Thymus (tissue), 11 donors: ENCODE measurements around the gene GPRC5C. TPM values are rescaled to one million over a fixed set of nuclear protein-coding genes. Genes with fewer than 3 reads are reported as not detected.

Experiments used
- DNase-seq, 9 donors: peaks; one replicate each; pipeline ENCODE4 v3.0.0-alpha.2; 2013; ENCODE audit warnings: low spot score in 9 of 9, low read depth in 6 of 9, missing footprints in 1 of 9
- H3K27ac ChIP-seq, 2 donors: one replicate each; pipeline ENCODE4 v1.5.1; 2013; ENCODE audit warnings: control low read depth in 1 of 2, low read depth in 1 of 2, low read length in 1 of 2, mild to moderate bottlenecking in 1 of 2, moderate library complexity in 1 of 2
- H3K27me3 ChIP-seq, 2 donors: one replicate each; pipeline ENCODE4 v1.5.1; 2013; ENCODE audit warnings: low read length in 1 of 2; ENCODE audit not compliant: control insufficient read depth in 2 of 2, insufficient read depth in 1 of 2
- H3K36me3 ChIP-seq, 2 donors: one replicate each; pipeline ENCODE4 v1.5.1; 2013; ENCODE audit warnings: low read length in 1 of 2, mild to moderate bottlenecking in 1 of 2, moderate library complexity in 1 of 2; ENCODE audit not compliant: control insufficient read depth in 2 of 2, insufficient read depth in 2 of 2
- H3K4me1 ChIP-seq, 2 donors: one replicate each; pipeline ENCODE4 v1.5.1; 2013; ENCODE audit warnings: low read length in 2 of 2; ENCODE audit not compliant: control insufficient read depth in 2 of 2, insufficient read depth in 2 of 2
- H3K4me3 ChIP-seq, 2 donors: one replicate each; pipeline ENCODE4 v1.5.1; 2013; ENCODE audit warnings: low read length in 2 of 2, control low read depth in 1 of 2, mild to moderate bottlenecking in 1 of 2
- H3K9me3 ChIP-seq, 2 donors: one replicate each; pipeline ENCODE4 v1.5.1; 2013; ENCODE audit warnings: low read length in 1 of 2, mild to moderate bottlenecking in 1 of 2; ENCODE audit not compliant: control insufficient read depth in 2 of 2, insufficient read depth in 1 of 2
- WGBS: extraction: QIAGEN DNeasy Blood & Tissue Kit; methylation state at CpG from one replicate; pipeline ENCODE4 v1.1.7; 2013; 5-methylcytosine and 5-hydroxymethylcytosine counted together
- polyA plus RNA-seq: library from polyadenylated mRNA; stranded (reverse); fragments of 200-250 nt; gene quantifications from one replicate; pipeline ENCODE4 v1.2.3, GENCODE V29; 2013
- total RNA-seq: library from RNA; stranded (reverse); fragments of 120-200 nt; gene quantifications from one replicate; pipeline ENCODE4 v1.2.4, GENCODE V29; 2013
- donor health status: healthy.

Gene GPRC5C
- total and polyA plus RNA-seq, 2 donors, result 11.5 to 14.3 TPM

- no peaks in the 10 kb centered on the region for H3K9me3 ChIP-seq
- H3K4me3 ChIP-seq, result peak overlapping the region; percentile 52 to 61
- 4% methylated on average over 11 of the region's 11 CpGs for WGBS
- peaks cover 0 to 4% of the 10 kb centered on the region in 2 donors for H3K27me3 ChIP-seq
- no peaks in the 10 kb centered on the region for H3K36me3 ChIP-seq
- H3K4me1 ChIP-seq, result peaks cover 34 to 70% of the 10 kb centered on the region in 2 donors
- no peak for DNase-seq
- H3K27ac ChIP-seq, result peak overlapping the region; percentile 72 to 77
These were observed 34.9 kb downstream of the GPRC5C start for GRCh38 chr17:74466828-74467184.

GRCh38 chr17:74467221-74467951 is 35.5 kb downstream of the GPRC5C start:
- H3K27me3 ChIP-seq, result peaks cover 0 to 4% of the 10 kb centered on the region in 2 donors
- peak overlapping the region; percentile 32 to 82 for H3K27ac ChIP-seq
- peak overlapping the region; percentile 52 to 55 for H3K4me3 ChIP-seq
- H3K9me3 ChIP-seq, result no peaks in the 10 kb centered on the region
- DNase-seq, result peak in 2 of 9 donors; percentile 43 to 62
- H3K36me3 ChIP-seq, result no peaks in the 10 kb centered on the region
- peaks cover 34 to 69% of the 10 kb centered on the region in 2 donors for H3K4me1 ChIP-seq
- WGBS, result 6% methylated on average over 21 of the region's 21 CpGs

- H3K36me3 ChIP-seq, result peaks cover 10 to 18% of the 10 kb centered on the region in 2 donors
These were observed 39.5 kb downstream of the GPRC5C start for GRCh38 chr17:74471341-74471740.

GRCh38 chr17:74472890-74473289 is 41.0 kb downstream of the GPRC5C start:
- H3K36me3 ChIP-seq, result peaks cover 10 to 24% of the 10 kb centered on the region in 2 donors
- no peak overlapping the region for H3K4me3 ChIP-seq
- peaks cover 35 to 58% of the 10 kb centered on the region in 2 donors for H3K4me1 ChIP-seq
- H3K27me3 ChIP-seq, result no peaks in the 10 kb centered on the region
- WGBS, result 76% methylated on average over 4 of the region's 4 CpGs
- H3K9me3 ChIP-seq, result peaks cover 3 to 27% of the 10 kb centered on the region in 2 donors
- H3K27ac ChIP-seq, result peak overlapping the region in 1 of 2 donors; percentile 90
- peak in 1 of 9 donors; percentile 31 for DNase-seq

More at GRCh38 chr17:74471341-74471740, 39.5 kb downstream of the GPRC5C start:
- Histone ChIP-seq H3K27ac (peak overlapping the region; percentile 8 to 13), H3K4me1 (peaks cover 36 to 62% of the 10 kb centered on the region in 2 donors), H3K9me3 (peaks cover 3 to 23% of the 10 kb centered on the region in 2 donors), H3K27me3 (peaks cover 0 to 4% of the 10 kb centered on the region in 2 donors), H3K4me3 (no peak overlapping the region)
- peak in 1 of 9 donors; percentile 43 for DNase-seq
- WGBS, result 68% methylated on average over 3 of the region's 3 CpGs

- H3K9me3 ChIP-seq, result peaks cover 3 to 31% of the 10 kb centered on the region in 2 donors
- DNase-seq, result peak in 1 of 9 donors; percentile 22
- no peaks in the 10 kb centered on the region for H3K27me3 ChIP-seq
- H3K4me1 ChIP-seq, result peaks cover 39 to 59% of the 10 kb centered on the region in 2 donors
- H3K36me3 ChIP-seq, result peaks cover 10 to 25% of the 10 kb centered on the region in 2 donors
- peak overlapping the region; percentile 5 to 90 for H3K27ac ChIP-seq
- WGBS, result 98% methylated on average over 8 of the region's 8 CpGs
- no peak overlapping the region for H3K4me3 ChIP-seq
These were observed 41.4 kb downstream of the GPRC5C start for GRCh38 chr17:74473294-74473693.

GRCh38 chr17:74474043-74474792 is 42.3 kb downstream of the GPRC5C start:
- Histone ChIP-seq H3K27ac (peak overlapping the region; percentile 77 to 90), H3K4me1 (peaks cover 49 to 63% of the 10 kb centered on the region in 2 donors), H3K9me3 (peaks cover 3 to 33% of the 10 kb centered on the region in 2 donors), H3K36me3 (peaks cover 10 to 25% of the 10 kb centered on the region in 2 donors), H3K4me3 (no peak overlapping the region), H3K27me3 (no peaks in the 10 kb centered on the region)
- 28% methylated on average over 9 of the region's 9 CpGs for WGBS
- peak in 6 of 9 donors; percentile 66 to 92 (median 82) for DNase-seq

GRCh38 chr17:74475189-74475588 is 43.3 kb downstream of the GPRC5C start:
- no peak overlapping the region for H3K4me3 ChIP-seq
- H3K9me3 ChIP-seq, result peaks cover 3 to 34% of the 10 kb centered on the region in 2 donors
- H3K36me3 ChIP-seq, result peaks cover 10 to 30% of the 10 kb centered on the region in 2 donors
- H3K4me1 ChIP-seq, result peaks cover 57 to 68% of the 10 kb centered on the region in 2 donors
- WGBS, result 99% methylated on average over 4 of the region's 4 CpGs
- H3K27me3 ChIP-seq, result no peaks in the 10 kb centered on the region
- DNase-seq, result no peak
- H3K27ac ChIP-seq, result no peak overlapping the region

GRCh38 chr17:74477411-74477810 is 45.5 kb downstream of the GPRC5C start:
- Histone ChIP-seq H3K4me3 (no peak overlapping the region), H3K27ac (peak overlapping the region in 1 of 2 donors; percentile 27), H3K4me1 (peaks cover 51 to 63% of the 10 kb centered on the region in 2 donors), H3K9me3 (peaks cover 3 to 34% of the 10 kb centered on the region in 2 donors), H3K27me3 (no peaks in the 10 kb centered on the region), H3K36me3 (peaks cover 10 to 38% of the 10 kb centered on the region in 2 donors)
- WGBS, result 95% methylated on average over 4 of the region's 4 CpGs
- DNase-seq, result no peak
